SK-N-SH (cell line): ENCODE results near the gene BOLA3. TPM values are rescaled to one million over a fixed set of nuclear protein-coding genes. Genes with fewer than 3 reads are reported as not detected.

ENCODE experiments used
- CTCF ChIA-PET: fragments of 300-600, 350-600 bp; formaldehyde crosslinking; extraction: SDS; loops from one replicate; lab custom pipeline; 2021; lab: Yijun Ruan, JAX
- POLR2A ChIA-PET: fragments of 350-600 bp; sonication (Branson Sonifier 250); formaldehyde crosslinking; extraction: SDS; loops from one replicate; lab custom pipeline; 2020; ENCODE audit warnings: antibody characterized with exemption, inconsistent platforms; lab: Yijun Ruan, JAX
- DNase-seq: peaks from one replicate; pipeline ENCODE4 v3.0.0; 2012
- H2AFZ ChIP-seq: fragments of 200-600 bp; sonication (generic); 2 replicates; pipeline ENCODE4 v1.8.1; 2016; ENCODE audit warnings: antibody characterized with exemption, mild to moderate bottlenecking, low read depth
- H3F3A ChIP-seq: fragments of 200-600 bp; sonication (generic); replicated peaks from 2 replicates; pipeline ENCODE3; 2016; ENCODE audit warnings: antibody characterized with exemption, mild to moderate bottlenecking; ENCODE audit not compliant: insufficient read depth
- H3K27ac ChIP-seq, 2 experiments: fragments of 200-500 bp in 1 of 2; fragments of 200-600 bp in 1 of 2; sonication (Bioruptor generic) in 1 of 2; sonication (generic), shearing (Covaris generic) in 1 of 2; 2 replicates each; pipeline versions ENCODE4 v1.5.1 to v1.6.1; 2014 to 2016; ENCODE audit warnings: low read depth in 2 of 2, inconsistent platforms in 1 of 2, low read length in 1 of 2, mild to moderate bottlenecking in 1 of 2, mixed read lengths in 1 of 2
- H3K27me3 ChIP-seq: fragments of 200-600 bp; sonication (generic), shearing (Covaris generic); 2 replicates; pipeline ENCODE4 v1.6.1; 2016; ENCODE audit warnings: mixed run types; ENCODE audit not compliant: insufficient read depth
- H3K36me3 ChIP-seq, 2 experiments: fragments of 200-500 bp in 1 of 2; fragments of 200-600 bp in 1 of 2; sonication (Bioruptor generic) in 1 of 2; sonication (generic) in 1 of 2; replicated peaks in 1 of 2; 2 replicates each; pipeline versions ENCODE3 to v1.5.1; 2014 to 2016; ENCODE audit warnings: low read length in 1 of 2, mild to moderate bottlenecking in 1 of 2; ENCODE audit not compliant: insufficient read depth in 2 of 2, control insufficient read depth in 1 of 2
- H3K4me1 ChIP-seq, 2 experiments: fragments of 200-500 bp in 1 of 2; fragments of 200-600 bp in 1 of 2; sonication (Bioruptor generic) in 1 of 2; sonication (generic), shearing (Covaris generic) in 1 of 2; 2 replicates each; pipeline versions ENCODE4 v1.5.1 to v1.6.1; 2014 to 2016; ENCODE audit warnings: low read depth in 1 of 2, low read length in 1 of 2, mixed run types in 1 of 2; ENCODE audit not compliant: insufficient read depth in 2 of 2, control insufficient read depth in 1 of 2
- H3K4me2 ChIP-seq: fragments of 200-600 bp; sonication (generic), shearing (Covaris generic); 2 replicates; pipeline ENCODE4 v1.6.1; 2017; ENCODE audit warnings: mixed run types
- H3K4me3 ChIP-seq, 2 experiments: fragments of 200-500 bp in 1 of 2; fragments of 200-600 bp in 1 of 2; sonication (Bioruptor generic) in 1 of 2; sonication (generic), shearing (Covaris generic) in 1 of 2; 2 replicates each; pipeline versions ENCODE4 v1.5.1 to v1.8.1; 2014 to 2016; ENCODE audit warnings: low read depth in 2 of 2, inconsistent platforms in 1 of 2, low read length in 1 of 2, mild to moderate bottlenecking in 1 of 2, mixed read lengths in 1 of 2, moderate library complexity in 1 of 2
- H3K79me2 ChIP-seq: fragments of 200-600 bp; sonication (generic); 2 replicates; pipeline ENCODE4 v1.8.1; 2017; ENCODE audit warnings: mild to moderate bottlenecking; ENCODE audit not compliant: insufficient read depth
- H3K9ac ChIP-seq: fragments of 200-600 bp; sonication (generic); 2 replicates; pipeline ENCODE4 v1.6.1; 2017; ENCODE audit warnings: mixed run types
- H3K9me2 ChIP-seq: fragments of 200-600 bp; sonication (generic); 2 replicates; pipeline ENCODE4 v1.6.1; 2017; ENCODE audit warnings: mixed run types
- H3K9me3 ChIP-seq: fragments of 200-600 bp; sonication (generic); 2 replicates; pipeline ENCODE4 v1.6.1; 2017; ENCODE audit warnings: mixed run types, mild to moderate bottlenecking, moderate library complexity
- H4K20me1 ChIP-seq: fragments of 200-600 bp; sonication (generic); 2 replicates; pipeline ENCODE4 v1.6.1; 2017; ENCODE audit warnings: mild to moderate bottlenecking, mixed run types; ENCODE audit not compliant: insufficient read depth
- EP300 ChIP-seq, 2 experiments: IDR thresholded peaks; 2 replicates each; pipeline versions ENCODE4 v1.4.0 to v1.6.1; 2012; ENCODE audit warnings: borderline replicate concordance in 1 of 2, low read depth in 1 of 2, low read length in 1 of 2
- EZH2phosphoT487 ChIP-seq: fragments of 200-600 bp; sonication (generic); IDR thresholded peaks from 2 replicates; pipeline ENCODE4 v1.6.1; 2017; ENCODE audit warnings: low read depth, mixed run types, mild to moderate bottlenecking, antibody characterized with exemption, moderate library complexity, borderline replicate concordance
- FOXJ3 ChIP-seq: sonication (generic); formaldehyde crosslinking; IDR thresholded peaks from 2 replicates; pipeline ENCODE4 v1.5.1; 2020; ENCODE audit warnings: mild to moderate bottlenecking, missing genetic modification reagents
- FOXM1 ChIP-seq: IDR thresholded peaks from 2 replicates; pipeline ENCODE4 v1.4.0; 2012; ENCODE audit warnings: low read depth, mild to moderate bottlenecking
- GABPA ChIP-seq: IDR thresholded peaks from 2 replicates; pipeline ENCODE4 v1.4.0; 2012; ENCODE audit warnings: low read depth, mild to moderate bottlenecking
- GATA2 ChIP-seq: sonication (generic); formaldehyde crosslinking; IDR thresholded peaks from 2 replicates; pipeline ENCODE4 v1.5.0; 2020; ENCODE audit warnings: mild to moderate bottlenecking, missing genetic modification reagents
- JUND ChIP-seq: IDR thresholded peaks from 2 replicates; pipeline ENCODE4 v1.4.0; 2012
- MEF2A ChIP-seq: IDR thresholded peaks from 2 replicates; pipeline ENCODE4 v1.4.0; 2012; ENCODE audit warnings: low read depth, borderline replicate concordance
- MXI1 ChIP-seq: IDR thresholded peaks from 2 replicates; pipeline ENCODE4 v1.6.1; 2012; ENCODE audit warnings: mild to moderate bottlenecking, low read depth, low read length, improper control_type of control experiment
- NFIC ChIP-seq: IDR thresholded peaks from 2 replicates; pipeline ENCODE4 v1.4.0; 2012; ENCODE audit warnings: borderline replicate concordance
- NRF1 ChIP-seq: IDR thresholded peaks from 2 replicates; pipeline ENCODE4 v1.6.1; 2012; ENCODE audit warnings: low read depth, mild to moderate bottlenecking, low read length
- POLR2AphosphoS5 ChIP-seq: IDR thresholded peaks from 2 replicates; pipeline ENCODE4 v1.6.1; 2012; ENCODE audit warnings: low read depth, low read length
- RAD21 ChIP-seq: IDR thresholded peaks from 2 replicates; pipeline ENCODE4 v1.6.1; 2012; ENCODE audit warnings: mild to moderate bottlenecking, low read length
- RCOR1 ChIP-seq: fragments of 150-350 bp; IDR thresholded peaks from 2 replicates; pipeline ENCODE4 v1.6.1; 2017; ENCODE audit warnings: antibody characterized with exemption, low read length
- RFX5 ChIP-seq: IDR thresholded peaks from 2 replicates; pipeline ENCODE4 v1.6.1; 2012; ENCODE audit warnings: mild to moderate bottlenecking, improper control_type of control experiment, low read length
- SMC3 ChIP-seq: IDR thresholded peaks from 2 replicates; pipeline ENCODE4 v1.6.1; 2012; ENCODE audit warnings: low read depth, low read length, improper control_type of control experiment
- TAF1 ChIP-seq: IDR thresholded peaks from 2 replicates; pipeline ENCODE4 v1.6.1; 2012; ENCODE audit warnings: low read depth, mild to moderate bottlenecking, low read length, moderate library complexity, borderline replicate concordance
- TCF12 ChIP-seq: IDR thresholded peaks from 2 replicates; pipeline ENCODE4 v1.4.0; 2012
- YY1 ChIP-seq: IDR thresholded peaks from 2 replicates; pipeline ENCODE4 v1.4.0; 2012; ENCODE audit warnings: low read depth, mild to moderate bottlenecking
- WGBS: methylation state at CpG from one replicate; pipeline ENCODE4 v1.1.6; 2017; ENCODE audit warnings: low lambda C conversion rate; 5-methylcytosine and 5-hydroxymethylcytosine counted together
- polyA plus RNA-seq, 3 experiments: library from polyadenylated mRNA; depleted of rRNA; stranded (reverse); fragments of >200 nt; gene quantifications; 2 replicates each; pipeline ENCODE4 v1.2.3, GENCODE V29; 2012
- TF ChIP-seq, protein P1 (sequence below): IDR thresholded peaks from 2 replicates; pipeline ENCODE4; 2012
- TF ChIP-seq, protein P2 (sequence below): fragments of 150-350 bp; IDR thresholded peaks from 2 replicates; pipeline ENCODE4 v1.6.1; 2017; ENCODE audit warnings: antibody characterized with exemption, low read length, low read depth, borderline replicate concordance

The BOLA3 gene
- polyA plus RNA-seq, 1 of the 3 experiments (the other 2 are of a cell fraction), result 90.1 TPM

DNA sequence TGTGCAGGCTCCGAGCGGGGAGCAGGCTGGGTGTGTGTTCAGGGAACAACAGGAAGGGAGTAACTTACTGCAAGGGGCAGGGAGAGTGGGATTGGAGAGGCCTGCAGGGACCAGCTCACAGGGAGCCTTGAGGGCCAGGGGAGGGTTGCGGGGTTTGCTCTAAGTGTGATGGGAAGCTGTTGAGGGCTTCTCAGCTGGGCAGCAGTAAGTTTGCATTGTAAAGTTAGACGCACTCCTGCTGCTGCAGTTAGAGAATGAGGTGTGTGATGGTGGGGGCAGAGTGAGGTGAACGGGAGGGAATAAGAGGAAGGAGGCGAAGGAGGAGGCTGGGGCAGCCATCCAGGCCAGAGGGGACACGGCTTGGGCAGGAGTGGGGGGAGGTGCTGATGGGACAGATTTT is 53.4 kb downstream of the BOLA3 start:
- H2AFZ ChIP-seq, result no peak overlapping the region
- H3K4me1 ChIP-seq, result no peaks in the 10 kb centered on the region
- no peak for DNase-seq
- CTCF ChIA-PET, result interaction anchor here (0.6 kb wide), 1 partner anchor 270 kb away, joined by 4 read pairs; no protein-coding TSS in a partner anchor
- H3K27me3 ChIP-seq, result no peaks in the 10 kb centered on the region
- no peak for TF ChIP-seq EP300 (IDR thresholded peaks at IDR 0.05; ENCODE audit: borderline replicate concordance in 1 of 2, low read depth in 1 of 2, low read length in 1 of 2)
- TF ChIP-seq NRF1, result no peak
- no peak for TF ChIP-seq RFX5
- TF ChIP-seq, protein P1, sequence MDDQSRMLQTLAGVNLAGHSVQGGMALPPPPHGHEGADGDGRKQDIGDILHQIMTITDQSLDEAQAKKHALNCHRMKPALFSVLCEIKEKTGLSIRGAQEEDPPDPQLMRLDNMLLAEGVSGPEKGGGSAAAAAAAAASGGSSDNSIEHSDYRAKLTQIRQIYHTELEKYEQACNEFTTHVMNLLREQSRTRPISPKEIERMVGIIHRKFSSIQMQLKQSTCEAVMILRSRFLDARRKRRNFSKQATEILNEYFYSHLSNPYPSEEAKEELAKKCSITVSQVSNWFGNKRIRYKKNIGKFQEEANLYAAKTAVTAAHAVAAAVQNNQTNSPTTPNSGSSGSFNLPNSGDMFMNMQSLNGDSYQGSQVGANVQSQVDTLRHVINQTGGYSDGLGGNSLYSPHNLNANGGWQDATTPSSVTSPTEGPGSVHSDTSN, result no peak
- TF ChIP-seq NFIC, result no peak
- TF ChIP-seq, protein P2, sequence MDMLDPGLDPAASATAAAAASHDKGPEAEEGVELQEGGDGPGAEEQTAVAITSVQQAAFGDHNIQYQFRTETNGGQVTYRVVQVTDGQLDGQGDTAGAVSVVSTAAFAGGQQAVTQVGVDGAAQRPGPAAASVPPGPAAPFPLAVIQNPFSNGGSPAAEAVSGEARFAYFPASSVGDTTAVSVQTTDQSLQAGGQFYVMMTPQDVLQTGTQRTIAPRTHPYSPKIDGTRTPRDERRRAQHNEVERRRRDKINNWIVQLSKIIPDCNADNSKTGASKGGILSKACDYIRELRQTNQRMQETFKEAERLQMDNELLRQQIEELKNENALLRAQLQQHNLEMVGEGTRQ, result no peak
- no peak for TF ChIP-seq TCF12
- TF ChIP-seq RCOR1, result no peak
- TF ChIP-seq FOXJ3 (CRISPR knock-in tag), result no peak
- TF ChIP-seq MEF2A, result no peak
- no peak for TF ChIP-seq YY1
- no peak for TF ChIP-seq GATA2 (CRISPR knock-in tag)
- TF ChIP-seq GABPA, result no peak
- TF ChIP-seq MXI1, result no peak
- no peak for TF ChIP-seq EZH2phosphoT487
- no peak for TF ChIP-seq POLR2AphosphoS5
- no peak for TF ChIP-seq JUND
- no peak for TF ChIP-seq RAD21
- TF ChIP-seq, all 33 proteins: peak for 0
- Histone ChIP-seq H3K4me3 (no peak overlapping the region), H3K27ac (no peak overlapping the region), H3K9me3 (no peaks in the 10 kb centered on the region), H3K4me2 (no peak overlapping the region), H3K9me2 (no peaks in the 10 kb centered on the region), H3K79me2 (no peaks in the 10 kb centered on the region), H3K9ac (no peak overlapping the region), H4K20me1 (no peaks in the 10 kb centered on the region), H3K36me3 (peaks cover 0 to 52% of the 10 kb centered on the region in 2 experiments), H3F3A (no peaks in the 10 kb centered on the region)
- POLR2A ChIA-PET, result no interaction called here
- WGBS, result 94% methylated on average over 7 of the region's 7 CpGs

DNA sequence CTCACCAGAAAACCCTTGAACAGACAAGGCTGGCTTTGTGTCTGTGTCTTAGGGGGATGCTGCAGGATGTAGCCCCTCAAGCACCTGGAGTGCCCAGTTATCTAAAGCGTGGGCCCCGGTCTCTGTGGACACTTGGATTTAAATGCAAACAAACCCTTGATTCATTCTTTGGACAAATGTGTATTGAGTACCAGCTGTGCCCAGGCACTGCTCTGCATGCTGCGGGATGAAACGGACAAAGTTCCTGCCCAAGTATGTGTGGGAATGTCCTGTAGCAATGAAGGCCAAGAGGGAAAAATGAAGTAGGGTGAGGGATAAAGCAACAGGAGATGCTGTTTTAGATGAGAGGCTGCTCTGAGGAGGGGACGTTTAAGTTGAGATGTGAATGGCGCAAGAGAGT is 53.9 kb downstream of the BOLA3 start:
- WGBS, result 91% methylated on average over 6 of the region's 6 CpGs
- Histone ChIP-seq H4K20me1 (no peaks in the 10 kb centered on the region), H3K36me3 (peaks cover 0 to 54% of the 10 kb centered on the region in 2 experiments), H2AFZ (no peak overlapping the region), H3F3A (no peaks in the 10 kb centered on the region), H3K9ac (no peak overlapping the region), H3K4me3 (no peak overlapping the region), H3K4me1 (no peaks in the 10 kb centered on the region), H3K9me2 (no peaks in the 10 kb centered on the region), H3K4me2 (no peak overlapping the region), H3K79me2 (no peaks in the 10 kb centered on the region), H3K27me3 (no peaks in the 10 kb centered on the region), H3K9me3 (no peaks in the 10 kb centered on the region), H3K27ac (no peak overlapping the region)
- ChIA-PET CTCF (no interaction called here), POLR2A (no interaction called here)
- TF ChIP-seq FOXM1 (no peak), SMC3 (no peak), NFIC (no peak), RCOR1 (no peak), GATA2 (CRISPR knock-in tag) (no peak), TCF12 (no peak), NRF1 (no peak), RAD21 (no peak), EP300 (IDR thresholded peaks at IDR 0.05; ENCODE audit: borderline replicate concordance in 1 of 2, low read depth in 1 of 2, low read length in 1 of 2) (no peak), TAF1 (no peak), MXI1 (no peak), FOXJ3 (CRISPR knock-in tag) (no peak)
- DNase-seq, result no peak
